GM23338 (cell line): ENCODE data around the gene PLP2. TPM values are rescaled to one million over a fixed set of nuclear protein-coding genes. Genes with fewer than 3 reads are reported as not detected.

Experiments
- ATAC-seq: fragments of 200-7000 bp; cut with Tn5 transposase; 3 replicates; pipeline ENCODE4 v1.9.1; 2020
- DNase-seq: peaks from one replicate; pipeline ENCODE4 v3.0.0-alpha.2; 2015; ENCODE audit warnings: low spot score
- H2AFZ ChIP-seq: fragments of 200-600 bp; sonication (generic); 2 replicates; pipeline ENCODE4 v1.8.0; 2016; ENCODE audit warnings: antibody characterized with exemption, mild to moderate bottlenecking, moderate library complexity
- H3F3A ChIP-seq: fragments of 200-600 bp; sonication (generic); replicated peaks from 2 replicates; pipeline ENCODE4 v1.8.0; 2017; ENCODE audit warnings: antibody characterized with exemption, mixed run types, low read depth
- H3K27ac ChIP-seq: fragments of 200-600 bp; sonication (generic); 2 replicates; pipeline ENCODE4 v1.6.1; 2016; ENCODE audit warnings: low read depth
- H3K27me3 ChIP-seq: fragments of 200-600 bp; sonication (generic); 2 replicates; pipeline ENCODE4 v1.8.0; 2016; ENCODE audit warnings: mild to moderate bottlenecking, mixed run types, moderate library complexity; ENCODE audit not compliant: insufficient read depth
- H3K36me3 ChIP-seq: fragments of 200-600 bp; sonication (generic); 2 replicates; pipeline ENCODE4 v1.8.0; 2016; ENCODE audit warnings: mild to moderate bottlenecking; ENCODE audit not compliant: insufficient read depth
- H3K4me1 ChIP-seq: fragments of 200-600 bp; sonication (generic); 2 replicates; pipeline ENCODE4 v1.8.0; 2016; ENCODE audit warnings: mild to moderate bottlenecking, moderate library complexity; ENCODE audit not compliant: insufficient read depth
- H3K4me2 ChIP-seq: fragments of 200-600 bp; sonication (generic); 2 replicates; pipeline ENCODE4 v1.7.1; 2017; ENCODE audit warnings: mixed run types
- H3K4me3 ChIP-seq: fragments of 200-600 bp; sonication (generic); 2 replicates; pipeline ENCODE4 v1.6.1; 2016; ENCODE audit warnings: mixed run types
- H3K79me2 ChIP-seq: fragments of 200-600 bp; sonication (generic); replicated peaks from 2 replicates; pipeline ENCODE4 v1.8.0; 2017; ENCODE audit warnings: mild to moderate bottlenecking; ENCODE audit not compliant: insufficient read depth
- H3K9me2 ChIP-seq: fragments of 200-600 bp; sonication (generic); 2 replicates; pipeline ENCODE4 v1.8.0; 2017; ENCODE audit not compliant: insufficient read depth
- H4K20me1 ChIP-seq: fragments of 200-600 bp; sonication (generic); replicated peaks from 2 replicates; pipeline ENCODE4 v1.8.0; 2017; ENCODE audit warnings: mild to moderate bottlenecking; ENCODE audit not compliant: insufficient read depth
- H3K27ac Mint-ChIP-seq: 2 replicates; pipeline ENCODE4 v1.8.0; 2020; ENCODE audit warnings: inconsistent platforms, mild to moderate bottlenecking, moderate library complexity, mixed read lengths
- H3K27me3 Mint-ChIP-seq: 3 replicates; pipeline ENCODE4 v1.8.0; 2022; ENCODE audit warnings: low read depth, mild to moderate bottlenecking, moderate library complexity, mixed read lengths, inconsistent platforms; ENCODE audit not compliant: insufficient read depth, poor library complexity
- H3K36me3 Mint-ChIP-seq: 3 replicates; pipeline ENCODE4 v1.8.0; 2021; ENCODE audit warnings: low read depth, mild to moderate bottlenecking, inconsistent platforms, moderate library complexity, mixed read lengths
- H3K4me1 Mint-ChIP-seq: 3 replicates; pipeline ENCODE4 v1.8.0; 2020; ENCODE audit warnings: mild to moderate bottlenecking, inconsistent platforms, mixed read lengths
- H3K4me3 Mint-ChIP-seq: 3 replicates; pipeline ENCODE4 v1.8.0; 2021; ENCODE audit warnings: moderate library complexity, mild to moderate bottlenecking, inconsistent platforms, mixed read lengths
- H3K9me3 Mint-ChIP-seq: 3 replicates; pipeline ENCODE4 v1.8.0; 2020; ENCODE audit warnings: moderate library complexity, mild to moderate bottlenecking, inconsistent platforms, mixed read lengths
- CREB1 ChIP-seq: fragments of 250-450 bp; sonication (Bioruptor Pico); IDR thresholded peaks from 2 replicates; pipeline ENCODE4 v1.5.0; 2020; ENCODE audit warnings: low read depth, mild to moderate bottlenecking, moderate library complexity
- CTCF ChIP-seq, 2 experiments: fragments of 200-600 bp in 1 of 2; sonication (generic) in 1 of 2; conservative IDR thresholded peaks; 2 replicates each; pipeline versions ENCODE4 v1.5.1 to v1.6.1; 2016 to 2017; ENCODE audit warnings: antibody characterized with exemption in 2 of 2, low read depth in 2 of 2, mild to moderate bottlenecking in 2 of 2, moderate library complexity in 1 of 2
- EZH2 ChIP-seq: fragments of 200-600 bp; sonication (generic); IDR thresholded peaks from one replicate; pipeline ENCODE4 v1.8.0; 2017; ENCODE audit warnings: antibody characterized with exemption, mild to moderate bottlenecking, low read depth; ENCODE audit not compliant: unreplicated experiment
- EZH2phosphoT487 ChIP-seq: fragments of 200-600 bp; sonication (generic); IDR thresholded peaks from one replicate; pipeline ENCODE4 v1.8.1; 2018; ENCODE audit warnings: antibody characterized with exemption; ENCODE audit not compliant: unreplicated experiment
- JUNB ChIP-seq: IDR thresholded peaks from one replicate; pipeline ENCODE4 v1.6.1; 2016; ENCODE audit warnings: antibody characterized with exemption; ENCODE audit not compliant: unreplicated experiment
- NANOG ChIP-seq: IDR thresholded peaks from 2 replicates; pipeline ENCODE4 v1.6.1; 2016; ENCODE audit warnings: antibody characterized with exemption, borderline replicate concordance
- ZNF114 ChIP-seq: fragments of 250-450 bp; sonication (Bioruptor Pico); IDR thresholded peaks from 2 replicates; pipeline ENCODE4 v1.5.0; 2020; ENCODE audit warnings: mild to moderate bottlenecking, moderate library complexity
- ZNF331 ChIP-seq: fragments of 250-450 bp; sonication (Bioruptor Pico); IDR thresholded peaks from 2 replicates; pipeline ENCODE4 v1.5.0; 2020; ENCODE audit warnings: low read depth, mild to moderate bottlenecking, moderate library complexity
- ZNF462 ChIP-seq: fragments of 250-450 bp; sonication (Bioruptor Pico); IDR thresholded peaks from 2 replicates; pipeline ENCODE4 v1.5.0; 2020; ENCODE audit warnings: mild to moderate bottlenecking, moderate library complexity
- polyA plus RNA-seq: library from polyadenylated mRNA; unstranded; fragments of >200 nt; fragmentation: Nextera tagmentation; extraction: Ambion mirVana; gene quantifications from 2 replicates; pipeline ENCODE4 v1.2.1, GENCODE V29; 2016
- total RNA-seq: library from RNA; depleted of rRNA; stranded (reverse); fragments of >200 nt; shearing (Covaris generic); gene quantifications from 2 replicates; pipeline ENCODE4 v1.2.3, GENCODE V29; 2014

Gene PLP2
- total and polyA plus RNA-seq, 2 experiments from 2014 or later: 3.4 to 9.5 TPM

GRCh38 chrX:49208399-49208798 lies 36.7 kb downstream of the PLP2 start:
- DNase-seq: no peak
- Histone ChIP-seq H2AFZ (no peak overlapping the region), H3F3A (no peaks in the 10 kb centered on the region), H3K27me3 (no peaks in the 10 kb centered on the region), H3K79me2 (no peaks in the 10 kb centered on the region), H3K4me1 (no peaks in the 10 kb centered on the region; the same call in 1 of the 2 replicates), H3K36me3 (no peaks in the 10 kb centered on the region), H3K4me3 (no peak overlapping the region), H4K20me1 (no peaks in the 10 kb centered on the region), H3K9me2 (no peaks in the 10 kb centered on the region), H3K27ac (no peak overlapping the region), H3K4me2 (no peak overlapping the region)
- H3K27ac Mint-ChIP-seq: no peak overlapping the region
- no peaks in the 10 kb centered on the region for H3K36me3 Mint-ChIP-seq
- H3K27me3 Mint-ChIP-seq: peaks cover 8% of the 10 kb centered on the region
- H3K4me3 Mint-ChIP-seq: no peak overlapping the region
- H3K9me3 Mint-ChIP-seq: no peaks in the 10 kb centered on the region
- ATAC-seq: no peak
- H3K4me1 Mint-ChIP-seq: no peaks in the 10 kb centered on the region; the same call in 2 of the 3 replicates
- TF ChIP-seq ZNF331 (CRISPR knock-in tag): no peak
- TF ChIP-seq JUNB: no peak
- no peak for TF ChIP-seq NANOG
- TF ChIP-seq ZNF462: no peak
- TF ChIP-seq CREB1 (CRISPR knock-in tag): no peak
- TF ChIP-seq CTCF (conservative IDR thresholded peaks at IDR 0.05; ENCODE audit: low read depth in 2 of 2): no peak
- no peak for TF ChIP-seq EZH2
- TF ChIP-seq ZNF114 (CRISPR knock-in tag): no peak
- TF ChIP-seq EZH2phosphoT487: no peak
